ENCODE data around the gene MMP8. TPM values are rescaled to one million over a fixed set of nuclear protein-coding genes. Genes with fewer than 3 reads are reported as not detected.

MMP8 gene
- not detected in 5 replicates for total RNA-seq (2022; extraction: Qiagen RNA extraction)

GRCh38 chr11:102724904-102725500 lies at the start of gene MMP8:
Gene MMP8 (minus strand): TSS chr11:102724954. CDS start chr11:102724855, 99 bp downstream.

GRCh38 chr11:102705626-102706025 lies 19.1 kb downstream of the MMP8 start, which contains the start of gene MMP27:
Gene MMP27 (minus strand): TSS chr11:102705769. CDS start chr11:102705714, 55 bp downstream.

Other genes with a start within 250 kb of the MMP8 start
- gene MMP7, start 194.2 kb downstream of the MMP8 start, total RNA-seq (2022; extraction: Qiagen RNA extraction) = 21.8 to 34.2 TPM (median 23.2 TPM) in 5 replicates
- not detected in 5 replicates for gene MMP20, start 99.6 kb downstream of the MMP8 start, total RNA-seq (2022; extraction: Qiagen RNA extraction)
- gene MMP27, start 19.2 kb downstream of the MMP8 start, total RNA-seq (2022; extraction: Qiagen RNA extraction) = not detected in 5 replicates
- 0.62 to 1.5 TPM (median 0.96 TPM) in 5 replicates for gene MMP10, start 55.7 kb upstream of the MMP8 start, total RNA-seq (2022; extraction: Qiagen RNA extraction)
- 0.43 to 1.4 TPM (median 0.68 TPM) in 5 replicates for gene MMP1, start 73.2 kb upstream of the MMP8 start, total RNA-seq (2022; extraction: Qiagen RNA extraction)
- gene MMP3, start 118.7 kb upstream of the MMP8 start, total RNA-seq (2022; extraction: Qiagen RNA extraction) = 0.12 TPM in 1 of 5 replicates, not detected in the others
- 0.06 to 0.14 TPM (median 0.08 TPM) in 3 of 5 replicates, not detected in the others for gene MMP12, start 150.0 kb upstream of the MMP8 start, total RNA-seq (2022; extraction: Qiagen RNA extraction)
- 0.07 TPM in 1 of 5 replicates, not detected in the others for gene MMP13, start 230.8 kb upstream of the MMP8 start, total RNA-seq (2022; extraction: Qiagen RNA extraction)

Data from A549 treated with Hydrocortisone at 1 μM for 4 hours (cell line).